ENCODE data around the gene URB1.

URB1 gene

DNA sequence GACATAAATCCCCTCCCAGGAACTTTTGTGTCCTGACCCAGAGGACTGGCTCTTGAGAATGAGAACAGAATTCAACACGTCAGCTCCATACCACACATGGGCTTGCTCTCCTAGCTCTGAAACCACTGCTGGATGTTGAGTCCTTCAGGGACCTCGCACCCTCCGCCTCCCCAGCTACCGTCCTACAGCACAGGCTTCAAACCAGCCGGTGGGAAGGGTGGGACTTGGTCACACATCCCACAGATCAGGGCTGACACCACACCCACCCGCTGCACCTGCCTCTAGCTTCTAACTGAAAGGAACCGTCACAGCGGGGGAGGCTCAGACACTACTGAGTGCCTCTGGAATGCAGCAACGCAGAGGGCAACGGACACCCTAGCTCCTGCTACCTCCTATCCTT is 70.1 kb downstream of the URB1 start:
- no peak for DNase-seq (ENCODE audit: low read depth)
- TF ChIP-seq, protein P1, sequence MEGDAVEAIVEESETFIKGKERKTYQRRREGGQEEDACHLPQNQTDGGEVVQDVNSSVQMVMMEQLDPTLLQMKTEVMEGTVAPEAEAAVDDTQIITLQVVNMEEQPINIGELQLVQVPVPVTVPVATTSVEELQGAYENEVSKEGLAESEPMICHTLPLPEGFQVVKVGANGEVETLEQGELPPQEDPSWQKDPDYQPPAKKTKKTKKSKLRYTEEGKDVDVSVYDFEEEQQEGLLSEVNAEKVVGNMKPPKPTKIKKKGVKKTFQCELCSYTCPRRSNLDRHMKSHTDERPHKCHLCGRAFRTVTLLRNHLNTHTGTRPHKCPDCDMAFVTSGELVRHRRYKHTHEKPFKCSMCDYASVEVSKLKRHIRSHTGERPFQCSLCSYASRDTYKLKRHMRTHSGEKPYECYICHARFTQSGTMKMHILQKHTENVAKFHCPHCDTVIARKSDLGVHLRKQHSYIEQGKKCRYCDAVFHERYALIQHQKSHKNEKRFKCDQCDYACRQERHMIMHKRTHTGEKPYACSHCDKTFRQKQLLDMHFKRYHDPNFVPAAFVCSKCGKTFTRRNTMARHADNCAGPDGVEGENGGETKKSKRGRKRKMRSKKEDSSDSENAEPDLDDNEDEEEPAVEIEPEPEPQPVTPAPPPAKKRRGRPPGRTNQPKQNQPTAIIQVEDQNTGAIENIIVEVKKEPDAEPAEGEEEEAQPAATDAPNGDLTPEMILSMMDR (conservative IDR thresholded peaks at IDR 0.05; ENCODE audit: low read length) = no peak
- H3K4me3 ChIP-seq (ENCODE audit: low read length) = no peak overlapping the region

DNA sequence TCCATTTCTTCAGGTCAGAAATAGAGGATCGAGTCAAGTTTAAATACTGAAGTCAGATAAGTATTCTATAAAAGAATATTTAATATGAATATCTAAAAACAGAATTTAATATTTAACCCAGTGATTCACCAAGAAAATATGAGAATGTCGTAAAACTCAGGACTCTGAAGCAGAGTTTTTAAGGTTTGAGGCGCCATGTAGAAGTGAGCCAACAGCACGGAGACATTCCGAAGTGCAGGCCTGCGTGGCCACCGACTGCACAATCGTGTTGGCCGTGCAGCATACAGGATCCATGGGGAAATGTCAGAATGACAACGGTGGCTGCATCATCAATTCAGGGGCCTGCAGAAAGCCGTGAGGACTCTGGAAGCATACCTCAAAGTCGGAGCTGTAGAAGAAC is 70.7 kb downstream of the URB1 start:
- no peak overlapping the region for H3K4me3 ChIP-seq (ENCODE audit: low read length)
- DNase-seq (ENCODE audit: low read depth) = no peak
- TF ChIP-seq, protein P1 (conservative IDR thresholded peaks at IDR 0.05; ENCODE audit: low read length) = no peak

GRCh38 chr21:32321480-32321879 is 71.3 kb downstream of the URB1 start:
- no peak for DNase-seq (ENCODE audit: low read depth)
- TF ChIP-seq, protein P1 (conservative IDR thresholded peaks at IDR 0.05; ENCODE audit: low read length) = no peak
- H3K4me3 ChIP-seq (ENCODE audit: low read length) = no peak overlapping the region

DNA sequence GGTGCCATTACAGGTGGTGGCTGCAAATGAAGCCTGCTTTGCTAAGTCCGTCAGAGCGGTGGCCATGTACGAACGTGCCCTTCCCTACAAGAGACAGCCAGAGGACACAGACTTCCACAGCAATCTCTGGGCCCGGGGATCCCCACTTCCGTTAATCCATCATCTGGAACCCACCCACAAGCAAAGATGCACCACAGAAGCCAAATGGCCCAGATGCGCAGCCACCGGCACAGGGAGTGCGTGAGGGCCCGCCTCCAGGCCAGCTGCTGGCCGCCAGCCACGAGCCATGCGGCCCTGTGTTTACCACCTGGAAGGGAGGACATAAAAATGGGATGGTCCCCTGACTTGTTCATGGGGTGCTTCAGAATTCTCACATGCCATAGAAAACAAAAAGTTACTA is 72.1 kb downstream of the URB1 start:
- H3K4me3 ChIP-seq (ENCODE audit: low read length) = no peak overlapping the region
- no peak for DNase-seq (ENCODE audit: low read depth)
- TF ChIP-seq, protein P1 (conservative IDR thresholded peaks at IDR 0.05; ENCODE audit: low read length) = no peak

GRCh38 chr21:32320059-32320458 is 72.8 kb downstream of the URB1 start:
- H3K4me3 ChIP-seq (ENCODE audit: low read length) = no peak overlapping the region
- no peak for DNase-seq (ENCODE audit: low read depth)
- TF ChIP-seq, protein P1 (conservative IDR thresholded peaks at IDR 0.05; ENCODE audit: low read length) = no peak

DNA sequence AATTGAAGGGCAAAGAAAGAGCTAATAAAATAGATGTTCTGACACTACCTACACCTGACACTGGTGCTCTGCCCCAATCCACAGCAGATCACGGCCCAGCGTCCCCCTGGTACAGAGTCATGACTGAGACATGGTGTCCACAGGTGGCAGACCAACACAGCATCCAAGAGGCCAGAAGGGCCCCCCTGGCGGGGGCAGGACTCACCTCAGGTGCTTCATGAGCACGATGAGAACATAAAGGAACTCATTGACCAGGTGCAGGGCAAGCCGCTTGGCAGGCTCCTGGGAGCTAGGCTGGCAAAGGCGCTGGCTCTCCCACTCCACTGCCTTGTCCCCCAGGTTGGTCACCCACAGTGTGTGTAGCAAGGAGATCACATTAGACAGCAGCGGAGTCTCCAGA is 73.8 kb downstream of the URB1 start:
- DNase-seq (ENCODE audit: low read depth) = no peak
- H3K4me3 ChIP-seq (ENCODE audit: low read length) = no peak overlapping the region
- TF ChIP-seq, protein P1 (conservative IDR thresholded peaks at IDR 0.05; ENCODE audit: low read length) = no peak

- TF ChIP-seq, protein P1 (conservative IDR thresholded peaks at IDR 0.05; ENCODE audit: low read length) = no peak
- no peak for DNase-seq (ENCODE audit: low read depth)
- no peak overlapping the region for H3K4me3 ChIP-seq (ENCODE audit: low read length)
Observed at GRCh38 chr21:32317726-32318125, 75.1 kb downstream of the URB1 start.
